Activated B cell treated with CpG ODN at 0.5 μM for 24 hours (primary cell): Measurements from ENCODE around the gene TCF7L2. TPM values are rescaled to one million over a fixed set of nuclear protein-coding genes. Genes with fewer than 3 reads are reported as not detected.

Experiments
- ATAC-seq: fragments of 200-7000 bp; cut with Tn5 transposase; one replicate; pipeline ENCODE4 v1.10.0; 2021; ENCODE audit warnings: low read depth, mild to moderate bottlenecking, moderate library complexity
- CTCF ChIA-PET: fragments of 350-600 bp; sonication (Branson Sonifier 250); formaldehyde crosslinking; loops from one replicate; lab custom pipeline; 2021; ENCODE audit warnings: antibody characterized with exemption; lab: Charles Lee
- POLR2A ChIA-PET: fragments of 350-600 bp; sonication (Branson Sonifier 250); formaldehyde crosslinking; loops from one replicate; lab custom pipeline; 2021; ENCODE audit warnings: antibody characterized with exemption; lab: Charles Lee
- DNase-seq: peaks from one replicate; pipeline ENCODE4 v3.0.0; 2022
- H3K27ac Mint-ChIP-seq: one replicate; pipeline ENCODE4 v1.8.0; 2020; ENCODE audit warnings: mixed read lengths
- H3K27me3 Mint-ChIP-seq: one replicate; pipeline ENCODE4 v1.8.0; 2021; ENCODE audit warnings: mixed read lengths
- H3K36me3 Mint-ChIP-seq: one replicate; pipeline ENCODE4 v1.8.0; 2021; ENCODE audit warnings: low read depth, mixed read lengths
- H3K4me1 Mint-ChIP-seq: one replicate; pipeline ENCODE4 v1.8.0; 2021; ENCODE audit warnings: mixed read lengths
- H3K4me3 Mint-ChIP-seq: one replicate; pipeline ENCODE4 v1.8.0; 2020; ENCODE audit warnings: mild to moderate bottlenecking, mixed read lengths
- H3K9me3 Mint-ChIP-seq: one replicate; pipeline ENCODE4 v1.8.0; 2020; ENCODE audit warnings: mixed read lengths
- CTCF ChIP-seq: fragments of 200-600 bp; IDR thresholded peaks from one replicate; pipeline ENCODE4 v1.8.0; 2022; ENCODE audit warnings: antibody characterized with exemption, mild to moderate bottlenecking
- intact Hi-C: fragments of 100-400 bp; cut with micrococcal nuclease; formaldehyde crosslinking; loops from one replicate; pipeline ENCODE4 v1.15.1; 2024
- total RNA-seq: library from RNA; stranded (reverse); gene quantifications from 2 replicates; pipeline ENCODE4 v1.2.3, GENCODE V29; 2022

The TCF7L2 gene
- total RNA-seq, 1 donor from 2014 or later, result 2.2 TPM

DNA sequence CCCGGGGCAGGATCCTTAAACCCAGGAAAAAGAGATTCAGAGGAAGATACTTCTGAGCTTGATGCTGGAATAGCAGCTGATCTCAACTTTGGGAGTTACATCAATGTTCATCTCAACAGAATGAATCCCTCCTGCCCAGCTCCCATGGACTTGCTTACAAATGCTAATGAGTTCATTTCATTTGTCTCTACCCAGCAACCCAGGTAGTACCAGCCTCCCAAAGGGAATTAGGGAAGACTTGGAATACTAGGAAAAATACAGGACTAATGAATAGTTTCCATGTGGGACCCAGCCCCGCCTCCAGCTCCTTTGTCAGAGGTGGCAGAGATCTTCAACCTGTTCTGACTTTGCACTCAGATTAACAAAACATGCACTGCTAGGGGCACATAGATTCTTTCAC lies 22.1 kb upstream of the TCF7L2 start:
- ChIA-PET CTCF (interaction anchor here (0.6 kb wide), 1 partner anchor 10 kb away, joined by 5 read pairs; no protein-coding TSS in a partner anchor), POLR2A (no interaction called here)
- Mint-ChIP-seq H3K9me3 (peaks cover 15% of the 10 kb centered on the region), H3K27me3 (no peaks in the 10 kb centered on the region), H3K4me3 (no peak overlapping the region), H3K4me1 (no peaks in the 10 kb centered on the region), H3K36me3 (no peaks in the 10 kb centered on the region), H3K27ac (no peak overlapping the region)
- intact Hi-C loops, result no loop called here
- no peak for DNase-seq
- no peak for TF ChIP-seq CTCF
- no peak for ATAC-seq

GRCh38 chr10:112932658-112933057 lies 17.4 kb upstream of the TCF7L2 start:
- Mint-ChIP-seq H3K27me3 (no peaks in the 10 kb centered on the region), H3K27ac (no peak overlapping the region), H3K4me1 (no peaks in the 10 kb centered on the region), H3K9me3 (peaks cover 15% of the 10 kb centered on the region), H3K4me3 (no peak overlapping the region), H3K36me3 (no peaks in the 10 kb centered on the region)
- no peak for TF ChIP-seq CTCF
- DNase-seq (no peak), ATAC-seq (no peak)
- ChIA-PET CTCF (no interaction called here), POLR2A (no interaction called here)
- intact Hi-C loops, result no loop called here

DNA sequence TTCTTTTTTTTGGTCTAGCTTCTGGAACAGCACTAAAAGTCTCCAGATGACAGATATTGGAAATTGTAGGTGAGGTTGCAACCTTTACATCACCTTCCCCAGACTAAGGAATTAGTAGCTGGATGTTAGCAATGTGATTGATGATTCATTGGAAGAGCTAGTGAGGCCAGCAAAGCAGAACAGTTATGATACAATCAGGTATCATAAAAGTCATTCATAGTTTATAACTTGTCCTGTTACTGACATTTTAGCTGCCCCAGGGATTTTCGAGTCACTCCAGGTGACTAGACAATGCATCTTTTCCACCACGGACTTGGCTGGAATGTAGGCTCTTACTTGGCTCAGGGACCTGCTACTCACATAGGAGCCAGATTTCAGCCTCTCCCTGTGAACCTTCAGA lies 15.9 kb upstream of the TCF7L2 start:
- TF ChIP-seq CTCF, result no peak
- no peak for DNase-seq
- no peak for ATAC-seq
- H3K9me3 Mint-ChIP-seq, result peaks cover 14% of the 10 kb centered on the region
- no peak overlapping the region for H3K27ac Mint-ChIP-seq
- intact Hi-C loops, result no loop called here
- H3K4me3 Mint-ChIP-seq, result no peak overlapping the region
- ChIA-PET CTCF (no interaction called here), POLR2A (no interaction called here)
- H3K36me3 Mint-ChIP-seq, result no peaks in the 10 kb centered on the region
- H3K27me3 Mint-ChIP-seq, result peaks cover 4% of the 10 kb centered on the region
- H3K4me1 Mint-ChIP-seq, result no peaks in the 10 kb centered on the region

DNA sequence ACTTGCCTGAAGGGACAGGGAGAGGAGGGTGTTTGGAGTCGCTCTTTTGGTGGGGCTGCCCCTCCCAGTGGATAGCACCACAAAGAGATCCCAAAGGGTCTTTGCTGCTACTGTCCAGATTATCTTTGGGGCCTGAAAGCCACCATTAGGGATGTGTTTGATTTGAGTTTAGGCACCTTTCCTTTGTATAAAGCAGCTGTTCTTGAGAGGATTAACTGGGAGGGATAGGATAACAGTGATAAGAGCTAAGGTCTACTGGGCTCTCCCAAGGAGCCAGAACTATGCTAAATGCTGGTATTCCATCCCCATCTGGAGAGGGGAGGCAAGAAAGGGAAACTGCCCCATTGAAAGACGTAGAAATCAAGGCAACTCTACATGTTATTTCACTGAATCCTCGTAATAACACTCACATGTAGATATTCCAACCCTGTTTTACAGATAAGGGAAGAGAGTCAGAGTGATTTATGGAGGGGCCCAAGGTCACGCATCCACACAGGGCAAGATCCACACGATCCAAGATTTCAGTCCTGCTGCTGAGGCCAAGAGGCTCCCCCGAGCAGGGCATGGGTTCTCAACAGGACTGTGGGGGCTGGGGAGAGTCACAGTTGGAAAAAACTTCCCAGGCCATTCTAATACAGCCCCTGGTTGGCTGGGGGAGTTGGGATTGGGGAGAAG lies 11.1 kb upstream of the TCF7L2 start:
- no peak for ATAC-seq

GRCh38 chr10:112945811-112946210 lies 4.2 kb upstream of the TCF7L2 start:
- Mint-ChIP-seq H3K9me3 (no peaks in the 10 kb centered on the region), H3K36me3 (no peaks in the 10 kb centered on the region), H3K4me3 (no peak overlapping the region), H3K27me3 (peaks cover 23% of the 10 kb centered on the region), H3K4me1 (peaks cover 18% of the 10 kb centered on the region), H3K27ac (no peak overlapping the region)
- intact Hi-C loops, result no loop called here
- TF ChIP-seq CTCF, result no peak
- DNase-seq (no peak), ATAC-seq (no peak)
- CTCF ChIA-PET, result no interaction called here
- POLR2A ChIA-PET, result no interaction called here

More for the DNA sequence above, 11.1 kb upstream of the TCF7L2 start:
- no peak for TF ChIP-seq CTCF
- intact Hi-C loops, result no loop called here
- CTCF ChIA-PET, result no interaction called here
- Mint-ChIP-seq H3K4me1 (no peaks in the 10 kb centered on the region), H3K27me3 (peaks cover 7% of the 10 kb centered on the region), H3K36me3 (no peaks in the 10 kb centered on the region), H3K4me3 (no peak overlapping the region), H3K9me3 (no peaks in the 10 kb centered on the region), H3K27ac (no peak overlapping the region)
- POLR2A ChIA-PET, result no interaction called here
- DNase-seq, result no peak
